ENCODE data around the gene CCDC187. TPM values are rescaled to one million over a fixed set of nuclear protein-coding genes. Genes with fewer than 3 reads are reported as not detected.
A peak's percentile ranks its signal among the peaks of the same experiment; 100 is the strongest.

The CCDC187 gene
- total RNA-seq, 6 experiments from 2014 or later: 0.09 to 0.80 (median 0.62) TPM; not detected in 3

GRCh38 chr9:136204838-136205706, 98.8 kb downstream of the CCDC187 start, which contains the start of gene LHX3:
TSS of gene LHX3 (minus strand) at chr9:136205128. CDS start at chr9:136205012, 116 bp downstream.
- Histone ChIP-seq H3K36me3 (no peaks in the 10 kb centered on the region), H3K27ac (no peak within 1 kb of the TSS), H3K4me3 (no peak within 1 kb of the TSS), H3K4me1 (peaks cover 0 to 26% (median 0%) of the 10 kb centered on the region in 4 donors), H3K9me3 (no peaks in the 10 kb centered on the region), H3K27me3 (peaks cover 16 to 29% of the 10 kb centered on the region in 2 donors)
- 8% methylated on average over 9 of the region's 70 CpGs for WGBS (ENCODE audit: insufficient coverage, low coverage, low lambda C conversion rate, missing lambda C conversion rate)
- ATAC-seq (peak; percentile 39 to 60 (median 50)), DNase-seq (no peak)
- intact Hi-C loops (cut with DNase I): no loop called here
- TF ChIP-seq, protein P1, sequence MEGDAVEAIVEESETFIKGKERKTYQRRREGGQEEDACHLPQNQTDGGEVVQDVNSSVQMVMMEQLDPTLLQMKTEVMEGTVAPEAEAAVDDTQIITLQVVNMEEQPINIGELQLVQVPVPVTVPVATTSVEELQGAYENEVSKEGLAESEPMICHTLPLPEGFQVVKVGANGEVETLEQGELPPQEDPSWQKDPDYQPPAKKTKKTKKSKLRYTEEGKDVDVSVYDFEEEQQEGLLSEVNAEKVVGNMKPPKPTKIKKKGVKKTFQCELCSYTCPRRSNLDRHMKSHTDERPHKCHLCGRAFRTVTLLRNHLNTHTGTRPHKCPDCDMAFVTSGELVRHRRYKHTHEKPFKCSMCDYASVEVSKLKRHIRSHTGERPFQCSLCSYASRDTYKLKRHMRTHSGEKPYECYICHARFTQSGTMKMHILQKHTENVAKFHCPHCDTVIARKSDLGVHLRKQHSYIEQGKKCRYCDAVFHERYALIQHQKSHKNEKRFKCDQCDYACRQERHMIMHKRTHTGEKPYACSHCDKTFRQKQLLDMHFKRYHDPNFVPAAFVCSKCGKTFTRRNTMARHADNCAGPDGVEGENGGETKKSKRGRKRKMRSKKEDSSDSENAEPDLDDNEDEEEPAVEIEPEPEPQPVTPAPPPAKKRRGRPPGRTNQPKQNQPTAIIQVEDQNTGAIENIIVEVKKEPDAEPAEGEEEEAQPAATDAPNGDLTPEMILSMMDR (IDR thresholded peaks at IDR 0.05): no peak
- no peak for TF ChIP-seq POLR2A (IDR thresholded peaks at IDR 0.05)

- Histone ChIP-seq H3K27ac (no peak overlapping the region), H3K36me3 (no peaks in the 10 kb centered on the region), H3K27me3 (peaks cover 16 to 35% of the 10 kb centered on the region in 2 donors), H3K9me3 (no peaks in the 10 kb centered on the region), H3K4me3 (no peak overlapping the region), H3K4me1 (peaks cover 0 to 26% (median 0%) of the 10 kb centered on the region in 4 donors)
- no peak for ATAC-seq
- TF ChIP-seq POLR2A (IDR thresholded peaks at IDR 0.05): no peak
- TF ChIP-seq, protein P1 (IDR thresholded peaks at IDR 0.05): no peak
- intact Hi-C loops (cut with DNase I): no loop called here
- no peak for DNase-seq
- 30% methylated on average over 2 of the region's 25 CpGs for WGBS (ENCODE audit: insufficient coverage, low coverage, low lambda C conversion rate, missing lambda C conversion rate)
Measured at GRCh38 chr9:136204145-136204805, 99.6 kb downstream of the CCDC187 start.

GRCh38 chr9:136203408-136204144, 100.3 kb downstream of the CCDC187 start:
- WGBS (ENCODE audit: insufficient coverage, low coverage, low lambda C conversion rate, missing lambda C conversion rate): 23% methylated on average over 15 of the region's 33 CpGs
- peaks cover 16 to 37% of the 10 kb centered on the region in 2 donors for H3K27me3 ChIP-seq

More at GRCh38 chr9:136203408-136204144, 100.3 kb downstream of the CCDC187 start:
- no peak for DNase-seq
- no peak for ATAC-seq
- no peak overlapping the region for H3K27ac ChIP-seq
- H3K9me3 ChIP-seq: no peaks in the 10 kb centered on the region
- no peaks in the 10 kb centered on the region for H3K36me3 ChIP-seq
- TF ChIP-seq, protein P1 (IDR thresholded peaks at IDR 0.05): no peak
- TF ChIP-seq POLR2A (IDR thresholded peaks at IDR 0.05): no peak
- no peak overlapping the region for H3K4me3 ChIP-seq
- intact Hi-C loops (cut with DNase I): no loop called here
- peaks cover 0 to 26% (median 0%) of the 10 kb centered on the region in 4 donors for H3K4me1 ChIP-seq

All from right lobe of liver (tissue), 6 donors.